Tibial nerve (tissue), 4 donors: ENCODE measurements around the gene MINDY4. TPM values are rescaled to one million over a fixed set of nuclear protein-coding genes. Genes with fewer than 3 reads are reported as not detected.

Experiments
- DNase-seq, 2 donors: peaks; one replicate each; pipeline ENCODE4 v3.0.0-alpha.2; 2019; ENCODE audit warnings: low spot score in 2 of 2
- H3K27ac ChIP-seq, 4 donors: fragments of 200-600 bp; sonication (generic) in 3 of 4; one replicate each; pipeline ENCODE4 v1.5.1; 2017 to 2019; ENCODE audit warnings: mild to moderate bottlenecking in 1 of 4
- H3K27me3 ChIP-seq, 2 donors: fragments of 200-600 bp; sonication (generic) in 1 of 2; one replicate each; pipeline versions ENCODE4 v1.5.1 to v1.6.0; 2017 to 2019
- H3K36me3 ChIP-seq, 3 donors: fragments of 200-600 bp; sonication (generic); one replicate each; pipeline ENCODE4 v1.5.1; 2018 to 2019
- H3K4me1 ChIP-seq, 4 donors: fragments of 200-600 bp; sonication (generic) in 3 of 4; one replicate each; pipeline ENCODE4 v1.5.1; 2017 to 2019
- H3K4me3 ChIP-seq, 4 donors: fragments of 200-600 bp; sonication (generic) in 3 of 4; one replicate each; pipeline ENCODE4 v1.5.1; 2017 to 2019; ENCODE audit warnings: mild to moderate bottlenecking in 1 of 4, moderate library complexity in 1 of 4
- H3K9me3 ChIP-seq, 4 donors: fragments of 200-600 bp; sonication (generic) in 3 of 4; one replicate each; pipeline ENCODE4 v1.5.1; 2017 to 2019
- EP300 ChIP-seq, 2 donors: sonication (generic); formaldehyde crosslinking; IDR thresholded peaks; one replicate each; pipeline ENCODE4 v1.6.1; 2017; ENCODE audit warnings: antibody characterized with exemption in 2 of 2, mild to moderate bottlenecking in 1 of 2
- POLR2A ChIP-seq, 2 donors: fragments of 450-650 bp; IDR thresholded peaks; one replicate each; pipeline ENCODE4 v1.6.1; 2017; ENCODE audit warnings: antibody characterized with exemption in 2 of 2, mild to moderate bottlenecking in 2 of 2, moderate library complexity in 2 of 2
- WGBS, 2 donors: methylation state at CpG; one replicate each; pipeline ENCODE4 v1.1.5; 2018; 5-methylcytosine and 5-hydroxymethylcytosine counted together
- total RNA-seq, 4 donors: library from RNA; depleted of rRNA; stranded (reverse); fragments of >200 nt; gene quantifications; one replicate each; pipeline ENCODE4 v1.1.0, GENCODE V29; 2016
- TF ChIP-seq, protein P1 (sequence below), 5 experiments: fragments of 200-600 bp in 3 of 5; fragments of 450-650 bp in 2 of 5; sonication (generic) in 3 of 5; IDR thresholded peaks; one replicate each; pipeline ENCODE4 v1.5.1; 2016 to 2019; ENCODE audit warnings: antibody characterized with exemption in 5 of 5, mild to moderate bottlenecking in 3 of 5, moderate library complexity in 2 of 5

Gene MINDY4
- total RNA-seq, 4 donors from 2014 or later = 17.1 to 21.6 (median 19.9) TPM

DNA sequence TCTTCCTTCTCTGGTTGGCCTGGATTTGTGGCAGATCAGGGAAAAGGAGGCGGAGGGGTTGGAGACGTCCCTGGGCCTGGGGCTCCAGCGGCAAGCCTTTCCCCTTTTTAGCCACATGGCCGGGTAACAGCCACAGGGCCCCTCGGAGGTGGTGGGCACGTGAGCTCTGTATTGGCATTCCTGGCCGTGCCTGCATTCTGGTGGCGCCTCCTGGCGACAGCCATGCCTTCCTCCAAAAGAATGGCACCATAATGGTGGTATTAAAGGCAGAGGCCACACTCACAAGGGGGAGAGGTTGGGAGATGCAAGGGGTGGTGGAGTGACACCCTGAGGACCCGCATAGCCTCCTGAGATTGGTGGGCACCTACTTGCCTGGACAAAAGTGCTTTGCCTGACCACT lies 137.5 kb downstream of the MINDY4 start:
- Histone ChIP-seq H3K9me3 (no peaks in the 10 kb centered on the region), H3K27me3 (no peaks in the 10 kb centered on the region), H3K27ac (peak overlapping the region in 1 of 4 donors; percentile 79), H3K4me1 (peaks cover 0 to 92% (median 31%) of the 10 kb centered on the region in 4 donors), H3K4me3 (no peak overlapping the region), H3K36me3 (no peaks in the 10 kb centered on the region)
- no peak for TF ChIP-seq POLR2A (IDR thresholded peaks at IDR 0.05)
- TF ChIP-seq, protein P1, sequence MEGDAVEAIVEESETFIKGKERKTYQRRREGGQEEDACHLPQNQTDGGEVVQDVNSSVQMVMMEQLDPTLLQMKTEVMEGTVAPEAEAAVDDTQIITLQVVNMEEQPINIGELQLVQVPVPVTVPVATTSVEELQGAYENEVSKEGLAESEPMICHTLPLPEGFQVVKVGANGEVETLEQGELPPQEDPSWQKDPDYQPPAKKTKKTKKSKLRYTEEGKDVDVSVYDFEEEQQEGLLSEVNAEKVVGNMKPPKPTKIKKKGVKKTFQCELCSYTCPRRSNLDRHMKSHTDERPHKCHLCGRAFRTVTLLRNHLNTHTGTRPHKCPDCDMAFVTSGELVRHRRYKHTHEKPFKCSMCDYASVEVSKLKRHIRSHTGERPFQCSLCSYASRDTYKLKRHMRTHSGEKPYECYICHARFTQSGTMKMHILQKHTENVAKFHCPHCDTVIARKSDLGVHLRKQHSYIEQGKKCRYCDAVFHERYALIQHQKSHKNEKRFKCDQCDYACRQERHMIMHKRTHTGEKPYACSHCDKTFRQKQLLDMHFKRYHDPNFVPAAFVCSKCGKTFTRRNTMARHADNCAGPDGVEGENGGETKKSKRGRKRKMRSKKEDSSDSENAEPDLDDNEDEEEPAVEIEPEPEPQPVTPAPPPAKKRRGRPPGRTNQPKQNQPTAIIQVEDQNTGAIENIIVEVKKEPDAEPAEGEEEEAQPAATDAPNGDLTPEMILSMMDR (IDR thresholded peaks at IDR 0.05) = peak in 1 of 5 experiments; percentile 21
- WGBS, 2 donors = 81 to 92% methylated on average over 5 to 10 of the region's 10 CpGs
- no peak for DNase-seq

DNA sequence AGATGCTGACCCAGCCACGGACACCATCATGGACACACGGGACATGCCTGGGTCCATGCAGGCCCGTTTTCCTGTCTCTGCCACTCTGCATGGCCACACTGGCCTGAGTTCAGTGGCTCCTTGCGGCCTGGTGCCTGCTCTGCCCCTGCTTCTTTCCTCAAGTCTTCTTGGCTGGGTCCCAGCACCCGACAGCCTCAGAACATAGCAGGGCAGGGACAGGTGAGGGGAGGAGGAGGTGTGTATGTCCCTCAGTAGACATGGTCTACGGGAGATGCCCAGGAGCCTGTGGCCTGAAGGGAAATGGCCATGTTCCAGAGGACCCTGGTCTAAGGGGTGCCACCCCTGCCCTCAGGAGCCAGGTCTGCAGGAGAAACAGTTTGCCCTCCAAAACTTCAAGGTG lies 138.2 kb downstream of the MINDY4 start:
- Histone ChIP-seq H3K4me3 (no peak overlapping the region), H3K36me3 (no peaks in the 10 kb centered on the region), H3K27me3 (no peaks in the 10 kb centered on the region), H3K27ac (peak overlapping the region in 2 of 4 donors; percentile 65 to 75), H3K9me3 (no peaks in the 10 kb centered on the region), H3K4me1 (peaks cover 0 to 97% (median 35%) of the 10 kb centered on the region in 4 donors)
- 93 to 94% methylated on average over 3 to 6 of the region's 6 CpGs for WGBS, 2 donors
- TF ChIP-seq, protein P1 (IDR thresholded peaks at IDR 0.05) = no peak
- TF ChIP-seq POLR2A (IDR thresholded peaks at IDR 0.05) (no peak), EP300 (IDR thresholded peaks at IDR 0.05) (no peak)
- DNase-seq = no peak

DNA sequence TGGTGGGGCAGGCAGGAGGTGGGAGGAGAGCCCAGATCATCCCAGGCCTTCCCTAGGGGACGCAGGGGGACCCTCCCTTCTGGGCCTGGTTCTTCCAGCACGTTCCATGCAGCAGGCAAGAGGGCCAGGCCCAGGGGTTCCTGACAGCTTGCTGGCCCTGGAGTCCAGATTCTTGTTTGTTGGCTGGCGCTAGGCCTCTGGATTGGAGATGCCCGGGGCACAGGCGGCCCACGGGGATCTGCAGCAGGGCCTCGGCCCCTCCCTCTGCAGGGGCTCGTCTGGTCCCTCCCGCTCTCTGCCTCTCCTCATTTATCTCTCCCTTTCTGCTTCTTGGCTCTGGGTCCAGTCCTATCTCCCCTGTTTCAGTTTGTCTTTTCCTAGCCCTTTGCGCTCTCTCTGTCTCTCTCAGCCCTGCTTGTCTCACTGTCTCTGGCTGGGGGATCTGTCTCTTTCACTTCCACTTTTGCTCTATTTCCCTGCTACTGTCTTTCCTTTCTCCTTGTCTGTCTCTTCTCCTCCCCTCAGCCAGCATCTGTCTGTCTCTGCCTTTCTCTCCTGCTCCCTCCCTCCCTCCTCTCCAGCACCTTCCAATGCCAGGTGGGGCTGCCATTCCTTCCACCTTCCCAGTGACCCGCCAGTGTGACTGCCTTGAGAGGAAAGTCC lies 139.3 kb downstream of the MINDY4 start:
- peak overlapping the region in 3 of 4 donors; percentile 60 to 75 (median 65) for H3K27ac ChIP-seq
- no peak for DNase-seq
- TF ChIP-seq EP300 (IDR thresholded peaks at IDR 0.05) (no peak), POLR2A (IDR thresholded peaks at IDR 0.05) (no peak)
- TF ChIP-seq, protein P1 (IDR thresholded peaks at IDR 0.05) = no peak
- no peaks in the 10 kb centered on the region for H3K36me3 ChIP-seq
- no peak overlapping the region for H3K4me3 ChIP-seq
- 52 to 68% methylated on average over 10 to 11 of the region's 11 CpGs for WGBS, 2 donors
- no peaks in the 10 kb centered on the region for H3K9me3 ChIP-seq
- peaks cover 0 to 97% (median 38%) of the 10 kb centered on the region in 4 donors for H3K4me1 ChIP-seq
- no peaks in the 10 kb centered on the region for H3K27me3 ChIP-seq

DNA sequence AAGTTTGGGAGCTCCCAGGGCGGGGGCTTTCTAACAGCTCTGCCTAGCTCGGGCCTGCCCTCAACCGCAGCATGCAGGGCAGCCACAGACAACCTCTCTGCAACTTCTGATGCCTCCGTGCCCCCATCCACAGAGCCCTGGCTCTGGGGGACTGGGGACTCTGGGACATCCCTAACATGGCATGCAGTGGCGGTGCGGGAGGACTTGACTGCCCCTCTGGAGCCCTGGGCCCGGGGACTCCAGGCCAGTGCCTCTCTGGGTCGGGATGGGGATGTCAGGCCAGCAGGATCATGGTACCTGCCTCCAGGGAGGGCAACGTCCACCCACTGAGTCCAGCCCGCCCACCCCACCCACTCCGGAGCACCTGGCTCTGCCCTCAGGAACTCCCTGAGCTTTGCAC lies 139.9 kb downstream of the MINDY4 start:
- no peaks in the 10 kb centered on the region for H3K36me3 ChIP-seq
- H3K4me1 ChIP-seq = peaks cover 0 to 97% (median 35%) of the 10 kb centered on the region in 4 donors
- TF ChIP-seq EP300 (IDR thresholded peaks at IDR 0.05) (no peak), POLR2A (IDR thresholded peaks at IDR 0.05) (no peak)
- TF ChIP-seq, protein P1 (IDR thresholded peaks at IDR 0.05) = no peak
- H3K27ac ChIP-seq = peak overlapping the region in 3 of 4 donors; percentile 60 to 75 (median 65)
- H3K4me3 ChIP-seq = peak overlapping the region in 1 of 4 donors; percentile 49
- no peak for DNase-seq
- 65 to 79% methylated on average over 4 to 9 of the region's 11 CpGs for WGBS, 2 donors
- H3K27me3 ChIP-seq = no peaks in the 10 kb centered on the region
- no peaks in the 10 kb centered on the region for H3K9me3 ChIP-seq

GRCh38 chr7:30911561-30911969 lies 140.3 kb downstream of the MINDY4 start, which contains the start of gene AQP1:
AQP1 (plus strand) TSS chr7:30911853; CDS start chr7:30911910, 57 bp downstream.
- H3K36me3 ChIP-seq = no peaks in the 10 kb centered on the region
- DNase-seq = peak; percentile 42 to 61
- H3K4me1 ChIP-seq = peaks cover 0 to 97% (median 31%) of the 10 kb centered on the region in 4 donors
- H3K4me3 ChIP-seq = peak within 1 kb of the TSS; percentile 19 to 49 (median 26)
- peak within 1 kb of the TSS in 3 of 4 donors; percentile 60 to 75 (median 65) for H3K27ac ChIP-seq
- WGBS, 2 donors = 7 to 19% methylated on average over 10 of the region's 12 CpGs
- H3K27me3 ChIP-seq = no peaks in the 10 kb centered on the region
- TF ChIP-seq EP300 (IDR thresholded peaks at IDR 0.05) (peak in 1 of 2 donors; percentile 32), POLR2A (IDR thresholded peaks at IDR 0.05) (peak in 1 of 2 donors; percentile 46)
- TF ChIP-seq, protein P1 (IDR thresholded peaks at IDR 0.05) = no peak
- no peaks in the 10 kb centered on the region for H3K9me3 ChIP-seq
